Panc1 (cell line): ENCODE measurements around the gene PFKFB3.

ENCODE experiments used
- CTCF ChIP-seq: fragments of 450-650 bp; IDR thresholded peaks from 2 replicates; pipeline ENCODE4 v1.5.1; 2017; ENCODE audit warnings: mild to moderate bottlenecking
- POLR2AphosphoS5 ChIP-seq: IDR thresholded peaks from 2 replicates; pipeline ENCODE4 v1.6.1; 2012; ENCODE audit warnings: mild to moderate bottlenecking, low read depth, low read length, moderate library complexity

- no peak for TF ChIP-seq CTCF
- TF ChIP-seq POLR2AphosphoS5: no peak
Measured at GRCh38 chr10:6278519-6279120, 75.9 kb downstream of the PFKFB3 start.
